K562 (cell line): Measurements from ENCODE around the gene ZNF215. TPM values are rescaled to one million over a fixed set of nuclear protein-coding genes. Genes with fewer than 3 reads are reported as not detected.
A peak's percentile ranks its signal among the peaks of the same experiment; 100 is the strongest.

Source experiments
- BACH1 ChIP-seq: fragments of 200-800 bp; sonication (Bioruptor generic); IDR thresholded peaks from 2 replicates; pipeline ENCODE4 v1.6.1; 2016; ENCODE audit warnings: missing genetic modification characterization, missing compliant biosample characterization
- CHD1 ChIP-seq: fragments of 200-600 bp; sonication (generic); IDR thresholded peaks from one replicate; pipeline ENCODE4 v1.6.1; 2012; ENCODE audit warnings: mild to moderate bottlenecking, moderate library complexity, low read length, inconsistent platforms
- HDAC1 ChIP-seq, 2 experiments: fragments of 450-650 bp; IDR thresholded peaks; 2 replicates each; pipeline ENCODE4 v1.6.1; 2016 to 2017; ENCODE audit warnings: inconsistent platforms in 1 of 2, mild to moderate bottlenecking in 1 of 2, moderate library complexity in 1 of 2
- LARP7 ChIP-seq: fragments of 450-650 bp; IDR thresholded peaks from 2 replicates; pipeline ENCODE4 v1.6.1; 2016
- SUPT5H ChIP-seq: fragments of 450-650 bp; IDR thresholded peaks from 2 replicates; pipeline ENCODE4 v1.6.1; 2016
- YY1 ChIP-seq, 3 experiments: IDR thresholded peaks; 2 replicates each; pipeline ENCODE4 v1.6.1; 2011; ENCODE audit warnings: low read length in 2 of 3, mild to moderate bottlenecking in 2 of 3, moderate library complexity in 2 of 3, borderline replicate concordance in 1 of 3, control low read depth in 1 of 3, low read depth in 1 of 3; ENCODE audit not compliant: insufficient read depth in 3 of 3, insufficient replicate concordance in 2 of 3, control insufficient read depth in 1 of 3, insufficient read length in 1 of 3; ENCODE audit errors: extremely low read depth in 1 of 3
- ZNF609 ChIP-seq: sonication (generic); formaldehyde crosslinking; IDR thresholded peaks from 2 replicates; pipeline ENCODE4 v1.8.1; 2023; ENCODE audit warnings: missing genetic modification reagents, mild to moderate bottlenecking, borderline replicate concordance
- polyA plus RNA-seq, 8 experiments: library from polyadenylated mRNA; depleted of rRNA in 4 of 8; stranded (reverse) in 5 of 8; unstranded in 3 of 8; fragments of >200 nt; fragmentation: Nextera tagmentation in 2 of 8; fragmentation: Illumina TruSeq in 1 of 8; extraction: Ambion mirVana in 2 of 8; extraction: Trizol in 1 of 8; gene quantifications; 2 replicates each; pipeline versions ENCODE4 v1.2.1 to v1.2.3, GENCODE V29; 2011 to 2014; ENCODE audit warnings: inconsistent platforms in 1 of 8, missing spikeins in 1 of 8
- total RNA-seq, 7 experiments: library from RNA; depleted of rRNA in 6 of 7; stranded (reverse); fragments of >200 nt in 6 of 7; fragmentation: Illumina TruSeq in 2 of 7; extraction: Trizol in 2 of 7; gene quantifications; 2 replicates each; pipeline versions ENCODE4 v1.2.1 to v1.2.3, GENCODE V29; 2011 to 2021; ENCODE audit warnings: low replicate concordance in 1 of 7
- TF ChIP-seq, protein P1 (sequence below): fragments of 450-650 bp; IDR thresholded peaks from 2 replicates; pipeline ENCODE4 v1.6.1; 2016; ENCODE audit warnings: borderline replicate concordance
- TF ChIP-seq, protein P2 (sequence below): fragments of 250-450 bp; sonication (Bioruptor Pico); IDR thresholded peaks from 2 replicates; pipeline ENCODE4 v1.8.0; 2022; ENCODE audit warnings: inconsistent platforms, mild to moderate bottlenecking, moderate library complexity, borderline replicate concordance

Gene ZNF215
- total and polyA plus RNA-seq, 9 of the 15 experiments (the other 6 are each of a cell fraction or from before 2014, with no cell fraction given) = 11.2 to 19.1 (median 14.2) TPM

GRCh38 chr11:6925636-6926207, 504 bp upstream of the ZNF215 start (continued):
- no peak for TF ChIP-seq ZNF609
- no peak for TF ChIP-seq CHD1
- TF ChIP-seq YY1 (IDR thresholded peaks at IDR 0.05; ENCODE audit: borderline replicate concordance in 1 of 3, control insufficient read depth in 1 of 3, extremely low read depth in 1 of 3, insufficient read depth in 3 of 3, insufficient read length in 1 of 3, insufficient replicate concordance in 2 of 3, low read depth in 1 of 3, low read length in 2 of 3) = no peak
- TF ChIP-seq BACH1 (tag) = 0 out of 2 replicates have a peak, but pooled peaks have one; percentile 18
- 0 out of 2 replicates have a peak, but pooled peaks have one; percentile 4 for TF ChIP-seq SUPT5H
- TF ChIP-seq LARP7 = peak; percentile 48; the same call in 1 of the 2 replicates
- TF ChIP-seq, protein P1, sequence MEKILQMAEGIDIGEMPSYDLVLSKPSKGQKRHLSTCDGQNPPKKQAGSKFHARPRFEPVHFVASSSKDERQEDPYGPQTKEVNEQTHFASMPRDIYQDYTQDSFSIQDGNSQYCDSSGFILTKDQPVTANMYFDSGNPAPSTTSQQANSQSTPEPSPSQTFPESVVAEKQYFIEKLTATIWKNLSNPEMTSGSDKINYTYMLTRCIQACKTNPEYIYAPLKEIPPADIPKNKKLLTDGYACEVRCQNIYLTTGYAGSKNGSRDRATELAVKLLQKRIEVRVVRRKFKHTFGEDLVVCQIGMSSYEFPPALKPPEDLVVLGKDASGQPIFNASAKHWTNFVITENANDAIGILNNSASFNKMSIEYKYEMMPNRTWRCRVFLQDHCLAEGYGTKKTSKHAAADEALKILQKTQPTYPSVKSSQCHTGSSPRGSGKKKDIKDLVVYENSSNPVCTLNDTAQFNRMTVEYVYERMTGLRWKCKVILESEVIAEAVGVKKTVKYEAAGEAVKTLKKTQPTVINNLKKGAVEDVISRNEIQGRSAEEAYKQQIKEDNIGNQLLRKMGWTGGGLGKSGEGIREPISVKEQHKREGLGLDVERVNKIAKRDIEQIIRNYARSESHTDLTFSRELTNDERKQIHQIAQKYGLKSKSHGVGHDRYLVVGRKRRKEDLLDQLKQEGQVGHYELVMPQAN = peak; percentile 22; the same call in 1 of the 2 replicates
- peak in 1 of 2 experiments; percentile 58; a peak in 1 of 4 replicates for TF ChIP-seq HDAC1 (IDR thresholded peaks at IDR 0.05)
- TF ChIP-seq, protein P2, sequence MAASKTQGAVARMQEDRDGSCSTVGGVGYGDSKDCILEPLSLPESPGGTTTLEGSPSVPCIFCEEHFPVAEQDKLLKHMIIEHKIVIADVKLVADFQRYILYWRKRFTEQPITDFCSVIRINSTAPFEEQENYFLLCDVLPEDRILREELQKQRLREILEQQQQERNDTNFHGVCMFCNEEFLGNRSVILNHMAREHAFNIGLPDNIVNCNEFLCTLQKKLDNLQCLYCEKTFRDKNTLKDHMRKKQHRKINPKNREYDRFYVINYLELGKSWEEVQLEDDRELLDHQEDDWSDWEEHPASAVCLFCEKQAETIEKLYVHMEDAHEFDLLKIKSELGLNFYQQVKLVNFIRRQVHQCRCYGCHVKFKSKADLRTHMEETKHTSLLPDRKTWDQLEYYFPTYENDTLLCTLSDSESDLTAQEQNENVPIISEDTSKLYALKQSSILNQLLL (CRISPR knock-in tag) = no peak
